ENCODE results near the gene PPP2R3C. TPM values are rescaled to one million over a fixed set of nuclear protein-coding genes. Genes with fewer than 3 reads are reported as not detected.

The PPP2R3C gene
- total RNA-seq, 1 experiment from 2014 or later = 19.6 TPM

GRCh38 chr14:35147711-35148110 is 25.9 kb upstream of the PPP2R3C start:
- H3K36me3 ChIP-seq (ENCODE audit: control insufficient read depth, insufficient read depth, low read length) = no peaks in the 10 kb centered on the region
- BruUV-seq (replicated peaks) = no TSS peak
- no peak for DNase-seq (ENCODE audit: low read depth, low spot score)
- no peak overlapping the region for H3K27ac ChIP-seq (ENCODE audit: low read length)
- no peaks in the 10 kb centered on the region for H3K9me3 ChIP-seq (ENCODE audit: control insufficient read depth, insufficient read depth, low read depth, low read length)
- ChIA-PET CTCF (no interaction called here), POLR2A (no interaction called here)
- H3K4me3 ChIP-seq (ENCODE audit: low read depth in 2 of 2, low read length in 2 of 2) = no peak overlapping the region
- intact Hi-C loops (cut with micrococcal nuclease; ENCODE audit: unreplicated experiment) (loop anchor here (10.0 kb wide), 1 partner anchor 147 kb away; the partner anchor contains the start of gene PSMA6), in situ Hi-C loops (cut with HindIII; ENCODE audit: low pct_unique_long_range_greater_than_20kb, low sequenced_read_pairs) (no loop called here)
- TF ChIP-seq REST (IDR thresholded peaks at IDR 0.05; ENCODE audit: insufficient read depth in 1 of 2, low read depth in 2 of 2, low read length in 1 of 2) = no peak
- no peak for TF ChIP-seq TCF7L2 (IDR thresholded peaks at IDR 0.05; ENCODE audit: low read depth, low read length)
- TF ChIP-seq SIN3A (IDR thresholded peaks at IDR 0.05; ENCODE audit: borderline replicate concordance, insufficient read depth, low read depth, low read length) = no peak
- TF ChIP-seq POLR2AphosphoS5 (IDR thresholded peaks at IDR 0.05; ENCODE audit: low read depth, low read length) = no peak
- ATAC-seq = no peak
- no peaks in the 10 kb centered on the region for H3K4me1 ChIP-seq (ENCODE audit: control insufficient read depth, insufficient read depth, low read length)
- H3K27me3 ChIP-seq (ENCODE audit: control insufficient read depth, insufficient read depth, low read length) = no peaks in the 10 kb centered on the region

GRCh38 chr14:35147186-35147585 is 25.4 kb upstream of the PPP2R3C start:
- ChIA-PET POLR2A (no interaction called here), CTCF (no interaction called here)
- no peak overlapping the region for H3K27ac ChIP-seq (ENCODE audit: low read length)
- H3K4me3 ChIP-seq (ENCODE audit: low read depth in 2 of 2, low read length in 2 of 2) = no peak overlapping the region
- H3K4me1 ChIP-seq (ENCODE audit: control insufficient read depth, insufficient read depth, low read length) = no peaks in the 10 kb centered on the region
- no peak for TF ChIP-seq SIN3A (IDR thresholded peaks at IDR 0.05; ENCODE audit: borderline replicate concordance, insufficient read depth, low read depth, low read length)
- TF ChIP-seq REST (IDR thresholded peaks at IDR 0.05; ENCODE audit: insufficient read depth in 1 of 2, low read depth in 2 of 2, low read length in 1 of 2) = no peak
- no peak for TF ChIP-seq POLR2AphosphoS5 (IDR thresholded peaks at IDR 0.05; ENCODE audit: low read depth, low read length)
- no peak for TF ChIP-seq CTCF (IDR thresholded peaks at IDR 0.05)
- TF ChIP-seq TCF7L2 (IDR thresholded peaks at IDR 0.05; ENCODE audit: low read depth, low read length) = no peak
- DNase-seq (ENCODE audit: low read depth, low spot score) = no peak
- H3K27me3 ChIP-seq (ENCODE audit: control insufficient read depth, insufficient read depth, low read length) = no peaks in the 10 kb centered on the region
- no peaks in the 10 kb centered on the region for H3K9me3 ChIP-seq (ENCODE audit: control insufficient read depth, insufficient read depth, low read depth, low read length)
- in situ Hi-C loops (cut with HindIII; ENCODE audit: low pct_unique_long_range_greater_than_20kb, low sequenced_read_pairs) (no loop called here), intact Hi-C loops (cut with micrococcal nuclease; ENCODE audit: unreplicated experiment) (loop anchor here (10.0 kb wide), 1 partner anchor 148 kb away; the partner anchor contains the start of gene PSMA6)
- ATAC-seq = no peak
- H3K36me3 ChIP-seq (ENCODE audit: control insufficient read depth, insufficient read depth, low read length) = no peaks in the 10 kb centered on the region
- BruUV-seq (replicated peaks) = no TSS peak

All from Panc1 (cell line).